ENCODE results near the gene NREP. TPM values are rescaled to one million over a fixed set of nuclear protein-coding genes. Genes with fewer than 3 reads are reported as not detected.

Gene NREP
- total and polyA plus RNA-seq, 4 donors: 3.0 to 82.7 (median 9.8) TPM

GRCh38 chr5:111774525-111774924 is 17.5 kb upstream of the NREP start:
- H3K27ac ChIP-seq (ENCODE audit: low read depth in 1 of 2, low read length in 2 of 2): no peak overlapping the region
- H3K4me1 ChIP-seq (ENCODE audit: control insufficient read depth in 4 of 4, insufficient read depth in 4 of 4, low read length in 3 of 4): peaks cover 1 to 14% (median 3%) of the 10 kb centered on the region in 4 donors
- no peaks in the 10 kb centered on the region for H3K27me3 ChIP-seq (ENCODE audit: control insufficient read depth in 4 of 4, insufficient read depth in 4 of 4, low read length in 3 of 4)
- no peak overlapping the region for H3K9ac ChIP-seq (ENCODE audit: low read depth in 1 of 2, low read length in 2 of 2)
- TF ChIP-seq MAX (IDR thresholded peaks at IDR 0.05): no peak
- no peak for TF ChIP-seq RXRA (IDR thresholded peaks at IDR 0.05)
- no peak for TF ChIP-seq GABPA (IDR thresholded peaks at IDR 0.05 in 1 of 2, conservative IDR thresholded peaks at IDR 0.05 in 1 of 2)
- TF ChIP-seq FOXA1 (IDR thresholded peaks at IDR 0.05): no peak
- TF ChIP-seq REST (IDR thresholded peaks at IDR 0.05): no peak
- no peak for TF ChIP-seq RAD21 (IDR thresholded peaks at IDR 0.05)
- TF ChIP-seq HNF4G (IDR thresholded peaks at IDR 0.05): no peak
- no peak for TF ChIP-seq YY1 (IDR thresholded peaks at IDR 0.05)
- TF ChIP-seq EGR1 (IDR thresholded peaks at IDR 0.05; ENCODE audit: low read depth in 2 of 2): no peak
- no peak for TF ChIP-seq CTCF (IDR thresholded peaks at IDR 0.05; ENCODE audit: low read depth, low read length, missing input control)
- no peak for TF ChIP-seq ZBTB33 (IDR thresholded peaks at IDR 0.05)
- no peak for TF ChIP-seq TAF1 (conservative IDR thresholded peaks at IDR 0.05)
- no peak for TF ChIP-seq FOXA2 (IDR thresholded peaks at IDR 0.05)
- no peak for TF ChIP-seq ATF3 (IDR thresholded peaks at IDR 0.05)
- TF ChIP-seq HNF4A (conservative IDR thresholded peaks at IDR 0.05): no peak
- TF ChIP-seq SP1 (IDR thresholded peaks at IDR 0.05): no peak
- no peak for TF ChIP-seq JUND (IDR thresholded peaks at IDR 0.05)
- no peak for TF ChIP-seq NR2F2 (IDR thresholded peaks at IDR 0.05)
- no peak for DNase-seq (ENCODE audit: low spot score)
- no peak overlapping the region for H3K4me3 ChIP-seq (ENCODE audit: low read depth in 1 of 3, low read length in 3 of 3)
- H3K9me3 ChIP-seq (ENCODE audit: control insufficient read depth in 4 of 4, low read length in 3 of 4): no peaks in the 10 kb centered on the region
- H3K36me3 ChIP-seq (ENCODE audit: control insufficient read depth in 4 of 4, insufficient read depth in 3 of 4, low read depth in 1 of 4, low read length in 3 of 4): no peaks in the 10 kb centered on the region
- WGBS: 48% methylated on average over 4 of the region's 4 CpGs

Measured in liver (tissue), 9 donors.